HepG2 (cell line): Measurements from ENCODE around the gene GALP. TPM values are rescaled to one million over a fixed set of nuclear protein-coding genes. Genes with fewer than 3 reads are reported as not detected.

Source experiments
- KDM4B ChIP-seq: sonication (generic); formaldehyde crosslinking; IDR thresholded peaks from 2 replicates; pipeline ENCODE4 v1.4.0; 2020; ENCODE audit warnings: missing genetic modification reagents
- KLF9 ChIP-seq: IDR thresholded peaks from 2 replicates; pipeline ENCODE4 v1.6.1; 2016; ENCODE audit warnings: low read depth
- MAX ChIP-seq: IDR thresholded peaks from 2 replicates; pipeline ENCODE4 v1.6.1; 2012; ENCODE audit warnings: inconsistent platforms
- NFE2 ChIP-seq: sonication (generic); formaldehyde crosslinking; IDR thresholded peaks from 2 replicates; pipeline ENCODE4 v1.4.0; 2020; ENCODE audit warnings: missing genetic modification reagents
- SMAD9 ChIP-seq: sonication (generic); formaldehyde crosslinking; IDR thresholded peaks from 2 replicates; pipeline ENCODE4 v1.5.1; 2020; ENCODE audit warnings: mild to moderate bottlenecking, missing genetic modification reagents
- ZIK1 ChIP-seq: sonication (generic); formaldehyde crosslinking; IDR thresholded peaks from 2 replicates; pipeline ENCODE4 v1.5.0; 2020; ENCODE audit warnings: mild to moderate bottlenecking, low read depth, missing genetic modification reagents, borderline replicate concordance
- ZNF121 ChIP-seq: sonication (generic); formaldehyde crosslinking; IDR thresholded peaks from 2 replicates; pipeline ENCODE4 v1.5.0; 2020; ENCODE audit warnings: mild to moderate bottlenecking, missing genetic modification reagents
- ZNF20 ChIP-seq: sonication (generic); formaldehyde crosslinking; IDR thresholded peaks from 2 replicates; pipeline ENCODE4 v1.4.0; 2020; ENCODE audit warnings: mild to moderate bottlenecking, moderate library complexity, missing genetic modification reagents
- ZNF484 ChIP-seq: sonication (generic); formaldehyde crosslinking; IDR thresholded peaks from 2 replicates; pipeline ENCODE4 v1.5.1; 2020; ENCODE audit warnings: mild to moderate bottlenecking, low read depth, missing genetic modification reagents, borderline replicate concordance
- ZNF776 ChIP-seq: sonication (generic); formaldehyde crosslinking; IDR thresholded peaks from 2 replicates; pipeline ENCODE4 v1.4.0; 2020; ENCODE audit warnings: mild to moderate bottlenecking, missing genetic modification reagents
- ZNF816 ChIP-seq: sonication (generic); formaldehyde crosslinking; IDR thresholded peaks from 2 replicates; pipeline ENCODE4 v1.8.0; 2022; ENCODE audit warnings: missing genetic modification reagents, mild to moderate bottlenecking, borderline replicate concordance
- ZNF879 ChIP-seq: sonication (generic); formaldehyde crosslinking; IDR thresholded peaks from 2 replicates; pipeline ENCODE4 v1.8.1; 2023; ENCODE audit warnings: missing genetic modification reagents
- polyA plus RNA-seq, 8 experiments: library from polyadenylated mRNA; depleted of rRNA in 3 of 8; stranded (reverse) in 7 of 8; unstranded in 1 of 8; fragments of >200 nt; fragmentation: Illumina TruSeq in 4 of 8; extraction: Trizol in 4 of 8; gene quantifications; 2 replicates each; pipeline versions ENCODE4 v1.2.1 to v1.2.3, GENCODE V29; 2011 to 2016; ENCODE audit warnings: low read depth in 4 of 8, missing spikeins in 1 of 8, mixed read lengths in 1 of 8; ENCODE audit not compliant: insufficient read depth in 1 of 8
- total RNA-seq, 5 experiments: library from RNA; depleted of rRNA; stranded (reverse); fragments of >200 nt; fragmentation: Illumina TruSeq; extraction: Trizol; gene quantifications; 2 replicates each; pipeline ENCODE4 v1.2.3, GENCODE V29; 2016; ENCODE audit warnings: low read depth in 1 of 5
- TF ChIP-seq, protein P1 (sequence below), 2 experiments: sonication (generic) in 1 of 2; formaldehyde crosslinking in 1 of 2; IDR thresholded peaks; 2 replicates each; pipeline versions ENCODE4 v1.6.1 to v1.9.0; 2014 to 2022; ENCODE audit warnings: antibody characterized with exemption in 1 of 2, borderline replicate concordance in 1 of 2, inconsistent platforms in 1 of 2, low read depth in 1 of 2, missing genetic modification reagents in 1 of 2
- TF ChIP-seq, protein P2 (sequence below): sonication (generic); formaldehyde crosslinking; IDR thresholded peaks from 2 replicates; pipeline ENCODE4 v1.4.0; 2020; ENCODE audit warnings: mild to moderate bottlenecking, missing genetic modification reagents, borderline replicate concordance
- TF ChIP-seq, protein P3 (sequence below): sonication (generic); formaldehyde crosslinking; IDR thresholded peaks from 2 replicates; pipeline ENCODE4; 2020; ENCODE audit warnings: missing genetic modification reagents, mild to moderate bottlenecking, borderline replicate concordance

The GALP gene
- total and polyA plus RNA-seq, 2 of the 13 experiments (the other 11 are each of a cell fraction or from before 2014, with no cell fraction given), result not detected

GRCh38 chr19:56142087-56142787 is 33.6 kb upstream of the GALP start (continued):
- TF ChIP-seq, protein P1, sequence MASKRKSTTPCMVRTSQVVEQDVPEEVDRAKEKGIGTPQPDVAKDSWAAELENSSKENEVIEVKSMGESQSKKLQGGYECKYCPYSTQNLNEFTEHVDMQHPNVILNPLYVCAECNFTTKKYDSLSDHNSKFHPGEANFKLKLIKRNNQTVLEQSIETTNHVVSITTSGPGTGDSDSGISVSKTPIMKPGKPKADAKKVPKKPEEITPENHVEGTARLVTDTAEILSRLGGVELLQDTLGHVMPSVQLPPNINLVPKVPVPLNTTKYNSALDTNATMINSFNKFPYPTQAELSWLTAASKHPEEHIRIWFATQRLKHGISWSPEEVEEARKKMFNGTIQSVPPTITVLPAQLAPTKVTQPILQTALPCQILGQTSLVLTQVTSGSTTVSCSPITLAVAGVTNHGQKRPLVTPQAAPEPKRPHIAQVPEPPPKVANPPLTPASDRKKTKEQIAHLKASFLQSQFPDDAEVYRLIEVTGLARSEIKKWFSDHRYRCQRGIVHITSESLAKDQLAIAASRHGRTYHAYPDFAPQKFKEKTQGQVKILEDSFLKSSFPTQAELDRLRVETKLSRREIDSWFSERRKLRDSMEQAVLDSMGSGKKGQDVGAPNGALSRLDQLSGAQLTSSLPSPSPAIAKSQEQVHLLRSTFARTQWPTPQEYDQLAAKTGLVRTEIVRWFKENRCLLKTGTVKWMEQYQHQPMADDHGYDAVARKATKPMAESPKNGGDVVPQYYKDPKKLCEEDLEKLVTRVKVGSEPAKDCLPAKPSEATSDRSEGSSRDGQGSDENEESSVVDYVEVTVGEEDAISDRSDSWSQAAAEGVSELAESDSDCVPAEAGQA (IDR thresholded peaks at IDR 0.05; ENCODE audit: low read depth), result no peak
- TF ChIP-seq, protein P1 (CRISPR knock-in tag; IDR thresholded peaks at IDR 0.05; ENCODE audit: borderline replicate concordance), result no peak
- peak; percentile 60 for TF ChIP-seq MAX
- no peak for TF ChIP-seq SMAD9
- TF ChIP-seq ZNF20 (CRISPR knock-in tag), result no peak
- no peak for TF ChIP-seq NFE2 (CRISPR knock-in tag)
- TF ChIP-seq ZNF121 (CRISPR knock-in tag), result no peak
- no peak for TF ChIP-seq ZNF816 (CRISPR knock-in tag)
- no peak for TF ChIP-seq ZNF776 (CRISPR knock-in tag)
- no peak; the same call in none of the 2 replicates for TF ChIP-seq KDM4B
- no peak for TF ChIP-seq ZNF484 (CRISPR knock-in tag)
- no peak for TF ChIP-seq ZNF879 (CRISPR knock-in tag)
- TF ChIP-seq ZIK1 (CRISPR knock-in tag), result no peak
- TF ChIP-seq, protein P2, sequence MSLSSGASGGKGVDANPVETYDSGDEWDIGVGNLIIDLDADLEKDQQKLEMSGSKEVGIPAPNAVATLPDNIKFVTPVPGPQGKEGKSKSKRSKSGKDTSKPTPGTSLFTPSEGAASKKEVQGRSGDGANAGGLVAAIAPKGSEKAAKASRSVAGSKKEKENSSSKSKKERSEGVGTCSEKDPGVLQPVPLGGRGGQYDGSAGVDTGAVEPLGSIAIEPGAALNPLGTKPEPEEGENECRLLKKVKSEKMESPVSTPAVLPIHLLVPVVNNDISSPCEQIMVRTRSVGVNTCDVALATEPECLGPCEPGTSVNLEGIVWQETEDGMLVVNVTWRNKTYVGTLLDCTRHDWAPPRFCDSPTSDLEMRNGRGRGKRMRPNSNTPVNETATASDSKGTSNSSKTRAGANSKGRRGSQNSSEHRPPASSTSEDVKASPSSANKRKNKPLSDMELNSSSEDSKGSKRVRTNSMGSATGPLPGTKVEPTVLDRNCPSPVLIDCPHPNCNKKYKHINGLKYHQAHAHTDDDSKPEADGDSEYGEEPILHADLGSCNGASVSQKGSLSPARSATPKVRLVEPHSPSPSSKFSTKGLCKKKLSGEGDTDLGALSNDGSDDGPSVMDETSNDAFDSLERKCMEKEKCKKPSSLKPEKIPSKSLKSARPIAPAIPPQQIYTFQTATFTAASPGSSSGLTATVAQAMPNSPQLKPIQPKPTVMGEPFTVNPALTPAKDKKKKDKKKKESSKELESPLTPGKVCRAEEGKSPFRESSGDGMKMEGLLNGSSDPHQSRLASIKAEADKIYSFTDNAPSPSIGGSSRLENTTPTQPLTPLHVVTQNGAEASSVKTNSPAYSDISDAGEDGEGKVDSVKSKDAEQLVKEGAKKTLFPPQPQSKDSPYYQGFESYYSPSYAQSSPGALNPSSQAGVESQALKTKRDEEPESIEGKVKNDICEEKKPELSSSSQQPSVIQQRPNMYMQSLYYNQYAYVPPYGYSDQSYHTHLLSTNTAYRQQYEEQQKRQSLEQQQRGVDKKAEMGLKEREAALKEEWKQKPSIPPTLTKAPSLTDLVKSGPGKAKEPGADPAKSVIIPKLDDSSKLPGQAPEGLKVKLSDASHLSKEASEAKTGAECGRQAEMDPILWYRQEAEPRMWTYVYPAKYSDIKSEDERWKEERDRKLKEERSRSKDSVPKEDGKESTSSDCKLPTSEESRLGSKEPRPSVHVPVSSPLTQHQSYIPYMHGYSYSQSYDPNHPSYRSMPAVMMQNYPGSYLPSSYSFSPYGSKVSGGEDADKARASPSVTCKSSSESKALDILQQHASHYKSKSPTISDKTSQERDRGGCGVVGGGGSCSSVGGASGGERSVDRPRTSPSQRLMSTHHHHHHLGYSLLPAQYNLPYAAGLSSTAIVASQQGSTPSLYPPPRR (CRISPR knock-in tag), result peak; percentile 72; the same call in 1 of the 2 replicates
- TF ChIP-seq, protein P3, sequence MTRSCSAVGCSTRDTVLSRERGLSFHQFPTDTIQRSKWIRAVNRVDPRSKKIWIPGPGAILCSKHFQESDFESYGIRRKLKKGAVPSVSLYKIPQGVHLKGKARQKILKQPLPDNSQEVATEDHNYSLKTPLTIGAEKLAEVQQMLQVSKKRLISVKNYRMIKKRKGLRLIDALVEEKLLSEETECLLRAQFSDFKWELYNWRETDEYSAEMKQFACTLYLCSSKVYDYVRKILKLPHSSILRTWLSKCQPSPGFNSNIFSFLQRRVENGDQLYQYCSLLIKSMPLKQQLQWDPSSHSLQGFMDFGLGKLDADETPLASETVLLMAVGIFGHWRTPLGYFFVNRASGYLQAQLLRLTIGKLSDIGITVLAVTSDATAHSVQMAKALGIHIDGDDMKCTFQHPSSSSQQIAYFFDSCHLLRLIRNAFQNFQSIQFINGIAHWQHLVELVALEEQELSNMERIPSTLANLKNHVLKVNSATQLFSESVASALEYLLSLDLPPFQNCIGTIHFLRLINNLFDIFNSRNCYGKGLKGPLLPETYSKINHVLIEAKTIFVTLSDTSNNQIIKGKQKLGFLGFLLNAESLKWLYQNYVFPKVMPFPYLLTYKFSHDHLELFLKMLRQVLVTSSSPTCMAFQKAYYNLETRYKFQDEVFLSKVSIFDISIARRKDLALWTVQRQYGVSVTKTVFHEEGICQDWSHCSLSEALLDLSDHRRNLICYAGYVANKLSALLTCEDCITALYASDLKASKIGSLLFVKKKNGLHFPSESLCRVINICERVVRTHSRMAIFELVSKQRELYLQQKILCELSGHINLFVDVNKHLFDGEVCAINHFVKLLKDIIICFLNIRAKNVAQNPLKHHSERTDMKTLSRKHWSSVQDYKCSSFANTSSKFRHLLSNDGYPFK (CRISPR knock-in tag), result 0 out of 2 replicates have a peak, but pooled peaks have one; percentile 36
- TF ChIP-seq KLF9 (CRISPR knock-in tag), result no peak
